Skeletal muscle satellite cell (primary cell): Measurements from ENCODE around the gene FAM107A.

Source experiments
- H3K27me3 ChIP-seq: 2 replicates; pipeline ENCODE4 v1.7.0; 2013; ENCODE audit warnings: low read length; ENCODE audit not compliant: control insufficient read depth, insufficient read depth
- H3K36me3 ChIP-seq: 2 replicates; pipeline ENCODE4 v1.7.0; 2013; ENCODE audit warnings: mild to moderate bottlenecking, control low read depth, low read length; ENCODE audit not compliant: insufficient read depth
- H3K4me1 ChIP-seq: 2 replicates; pipeline ENCODE4 v1.7.0; 2013; ENCODE audit warnings: low read length; ENCODE audit not compliant: control insufficient read depth, insufficient read depth
- H3K4me2 ChIP-seq: 2 replicates; pipeline ENCODE4 v1.7.0; 2013; ENCODE audit warnings: mild to moderate bottlenecking, low read length
- H3K4me3 ChIP-seq: 2 replicates; pipeline ENCODE4 v1.7.0; 2013; ENCODE audit warnings: low read length
- H3K9ac ChIP-seq: 2 replicates; pipeline ENCODE4 v1.7.0; 2013; ENCODE audit warnings: mild to moderate bottlenecking, low read depth, low read length, moderate library complexity
- H3K9me3 ChIP-seq: replicated peaks from 2 replicates; pipeline ENCODE4 v1.7.0; 2013; ENCODE audit warnings: mild to moderate bottlenecking, control low read depth, low read length

FAM107A gene

GRCh38 chr3:58564456-58565160 is 12.6 kb downstream of the FAM107A start:
- Histone ChIP-seq H3K4me2 (peak overlapping the region; percentile 51), H3K27me3 (no peaks in the 10 kb centered on the region), H3K36me3 (no peaks in the 10 kb centered on the region), H3K4me3 (no peak overlapping the region), H3K9ac (peak overlapping the region; percentile 70), H3K4me1 (peaks cover 42% of the 10 kb centered on the region), H3K9me3 (no peaks in the 10 kb centered on the region)

GRCh38 chr3:58564054-58564453 is 13.1 kb downstream of the FAM107A start:
- Histone ChIP-seq H3K4me2 (peak overlapping the region; percentile 18), H3K9me3 (no peaks in the 10 kb centered on the region), H3K4me3 (no peak overlapping the region), H3K4me1 (peaks cover 42% of the 10 kb centered on the region), H3K36me3 (no peaks in the 10 kb centered on the region), H3K9ac (peak overlapping the region; percentile 42), H3K27me3 (no peaks in the 10 kb centered on the region)

- Histone ChIP-seq H3K27me3 (no peaks in the 10 kb centered on the region), H3K9me3 (no peaks in the 10 kb centered on the region), H3K36me3 (no peaks in the 10 kb centered on the region), H3K4me2 (peak overlapping the region; percentile 18), H3K4me3 (no peak overlapping the region), H3K4me1 (peaks cover 42% of the 10 kb centered on the region), H3K9ac (no peak overlapping the region)
These were observed 13.7 kb downstream of the FAM107A start for GRCh38 chr3:58563386-58564035.

- Histone ChIP-seq H3K4me1 (peaks cover 42% of the 10 kb centered on the region), H3K4me3 (no peak overlapping the region), H3K9me3 (no peaks in the 10 kb centered on the region), H3K27me3 (no peaks in the 10 kb centered on the region), H3K4me2 (no peak overlapping the region), H3K9ac (no peak overlapping the region), H3K36me3 (no peaks in the 10 kb centered on the region)
These were observed 14.7 kb downstream of the FAM107A start for GRCh38 chr3:58562498-58562897.

- H3K9ac ChIP-seq, result peak overlapping the region; percentile 52
- no peaks in the 10 kb centered on the region for H3K36me3 ChIP-seq
- peaks cover 38% of the 10 kb centered on the region for H3K4me1 ChIP-seq
- no peaks in the 10 kb centered on the region for H3K27me3 ChIP-seq
- H3K9me3 ChIP-seq, result no peaks in the 10 kb centered on the region
- H3K4me3 ChIP-seq, result no peak overlapping the region
- H3K4me2 ChIP-seq, result no peak overlapping the region
These were observed 16.4 kb downstream of the FAM107A start for GRCh38 chr3:58560771-58561311.

GRCh38 chr3:58559586-58559985 is 17.6 kb downstream of the FAM107A start:
- Histone ChIP-seq H3K36me3 (no peaks in the 10 kb centered on the region), H3K27me3 (no peaks in the 10 kb centered on the region), H3K4me2 (no peak overlapping the region), H3K4me3 (no peak overlapping the region), H3K9ac (no peak overlapping the region), H3K9me3 (no peaks in the 10 kb centered on the region), H3K4me1 (peaks cover 26% of the 10 kb centered on the region)

GRCh38 chr3:58557491-58557890 is 19.7 kb downstream of the FAM107A start:
- Histone ChIP-seq H3K9me3 (no peaks in the 10 kb centered on the region), H3K4me3 (no peak overlapping the region), H3K4me2 (no peak overlapping the region), H3K9ac (no peak overlapping the region), H3K27me3 (no peaks in the 10 kb centered on the region), H3K4me1 (peaks cover 8% of the 10 kb centered on the region), H3K36me3 (no peaks in the 10 kb centered on the region)

GRCh38 chr3:58556761-58557221 is 20.4 kb downstream of the FAM107A start:
- Histone ChIP-seq H3K9ac (no peak overlapping the region), H3K4me1 (peaks cover 8% of the 10 kb centered on the region), H3K9me3 (no peaks in the 10 kb centered on the region), H3K4me3 (no peak overlapping the region), H3K36me3 (no peaks in the 10 kb centered on the region), H3K27me3 (peaks cover 5% of the 10 kb centered on the region), H3K4me2 (no peak overlapping the region)

- Histone ChIP-seq H3K4me2 (no peak overlapping the region), H3K27me3 (peaks cover 5% of the 10 kb centered on the region), H3K9me3 (no peaks in the 10 kb centered on the region), H3K36me3 (no peaks in the 10 kb centered on the region), H3K4me1 (peaks cover 1% of the 10 kb centered on the region), H3K4me3 (no peak overlapping the region), H3K9ac (no peak overlapping the region)
These were observed 21.2 kb downstream of the FAM107A start for GRCh38 chr3:58556001-58556400.

- Histone ChIP-seq H3K4me1 (no peaks in the 10 kb centered on the region), H3K4me2 (no peak overlapping the region), H3K9ac (no peak overlapping the region), H3K36me3 (no peaks in the 10 kb centered on the region), H3K4me3 (no peak overlapping the region), H3K27me3 (peaks cover 5% of the 10 kb centered on the region), H3K9me3 (no peaks in the 10 kb centered on the region)
These were observed 22.0 kb downstream of the FAM107A start for GRCh38 chr3:58555203-58555602.

GRCh38 chr3:58553003-58553402 is 24.2 kb downstream of the FAM107A start:
- Histone ChIP-seq H3K4me1 (no peaks in the 10 kb centered on the region), H3K9ac (no peak overlapping the region), H3K4me3 (no peak overlapping the region), H3K9me3 (no peaks in the 10 kb centered on the region), H3K27me3 (peaks cover 5% of the 10 kb centered on the region), H3K36me3 (no peaks in the 10 kb centered on the region), H3K4me2 (no peak overlapping the region)
